ENCODE data around the gene RIBC1.
"Not testable (repeated sequence)": the region's sequence is repeated elsewhere in the genome, so short reads cannot be mapped to it uniquely, and the experiment has no call there.

The RIBC1 gene

GRCh38 chrX:53437206-53437605 lies 14.5 kb downstream of the RIBC1 start:
- DNase-seq (ENCODE audit: low spot score), result no peak

- DNase-seq (ENCODE audit: low spot score), result no peak
These were observed 15.6 kb downstream of the RIBC1 start for GRCh38 chrX:53438174-53438831.

- no peak for DNase-seq (ENCODE audit: low spot score)
These were observed 16.2 kb downstream of the RIBC1 start for GRCh38 chrX:53438832-53439230.

- DNase-seq (ENCODE audit: low spot score), result no peak
These were observed 17.4 kb downstream of the RIBC1 start for GRCh38 chrX:53440101-53440500.

GRCh38 chrX:53440621-53441517 lies 18.2 kb downstream of the RIBC1 start:
- DNase-seq (ENCODE audit: low spot score), result peak; percentile 33

GRCh38 chrX:53441531-53442321 lies 19.1 kb downstream of the RIBC1 start:
- peak; percentile 81 for DNase-seq (ENCODE audit: low spot score)

- no peak for DNase-seq (ENCODE audit: low spot score)
These were observed 19.6 kb downstream of the RIBC1 start for GRCh38 chrX:53442322-53442631.

- peak; percentile 50 for DNase-seq (ENCODE audit: low spot score)
These were observed 23.3 kb downstream of the RIBC1 start for GRCh38 chrX:53445977-53446376.

GRCh38 chrX:53447441-53447840 lies 24.8 kb downstream of the RIBC1 start:
- no peak for DNase-seq (ENCODE audit: low spot score)

- peak; percentile 35 for DNase-seq (ENCODE audit: low spot score)
These were observed 27.0 kb downstream of the RIBC1 start for GRCh38 chrX:53449632-53450031.

GRCh38 chrX:53452812-53453211 lies 30.1 kb downstream of the RIBC1 start:
- DNase-seq (ENCODE audit: low spot score), result no peak

- DNase-seq (ENCODE audit: low spot score), result peak; percentile 47
These were observed 33.6 kb downstream of the RIBC1 start for GRCh38 chrX:53456254-53456653.

GRCh38 chrX:53458082-53458481 lies 35.4 kb downstream of the RIBC1 start:
- no peak for DNase-seq (ENCODE audit: low spot score)

- DNase-seq (ENCODE audit: low spot score), result not testable (repeated sequence)
These were observed 46.0 kb downstream of the RIBC1 start for GRCh38 chrX:53468659-53469058.

GRCh38 chrX:53471346-53471745 lies 48.7 kb downstream of the RIBC1 start:
- DNase-seq (ENCODE audit: low spot score), result no peak

- DNase-seq (ENCODE audit: low spot score), result no peak
These were observed 52.0 kb downstream of the RIBC1 start for GRCh38 chrX:53474707-53475106.

GRCh38 chrX:53476371-53476770 lies 53.7 kb downstream of the RIBC1 start:
- peak; percentile 10 for DNase-seq (ENCODE audit: low spot score)

GRCh38 chrX:53479301-53479700 lies 56.6 kb downstream of the RIBC1 start:
- DNase-seq (ENCODE audit: low spot score), result no peak

All from kidney tubule cell (primary cell).